Ectodermal cell (in vitro differentiated cells): ENCODE data around the gene NUDT3.

ENCODE experiments used
- H3K27ac ChIP-seq: 2 replicates; pipeline ENCODE4 v1.7.0; 2013; ENCODE audit warnings: mild to moderate bottlenecking, low read depth, low read length; ENCODE audit not compliant: insufficient read depth, poor library complexity, severe bottlenecking
- H3K27me3 ChIP-seq: 2 replicates; pipeline ENCODE4 v1.7.0; 2013; ENCODE audit warnings: mild to moderate bottlenecking, low read length; ENCODE audit not compliant: insufficient read depth, control insufficient read depth, poor library complexity, severe bottlenecking
- H3K36me3 ChIP-seq: one replicate; pipeline ENCODE4 v1.7.0; 2013; ENCODE audit warnings: low read length; ENCODE audit not compliant: control insufficient read depth, insufficient read depth
- H3K4me1 ChIP-seq: one replicate; pipeline ENCODE4 v1.7.0; 2013; ENCODE audit warnings: low read length; ENCODE audit not compliant: control insufficient read depth, insufficient read depth
- H3K4me3 ChIP-seq: 2 replicates; pipeline ENCODE4 v1.7.0; 2013; ENCODE audit warnings: low read depth, low read length, control low read depth; ENCODE audit not compliant: insufficient read depth
- H3K9me3 ChIP-seq: 2 replicates; pipeline ENCODE4 v1.7.0; 2013; ENCODE audit warnings: mild to moderate bottlenecking, low read length, moderate library complexity; ENCODE audit not compliant: control insufficient read depth
- WGBS, 2 experiments: methylation state at CpG; one replicate each; pipeline ENCODE4 v1.1.7; 2013; ENCODE audit warnings: missing lambda C conversion rate in 2 of 2; 5-methylcytosine and 5-hydroxymethylcytosine counted together

Gene NUDT3

DNA sequence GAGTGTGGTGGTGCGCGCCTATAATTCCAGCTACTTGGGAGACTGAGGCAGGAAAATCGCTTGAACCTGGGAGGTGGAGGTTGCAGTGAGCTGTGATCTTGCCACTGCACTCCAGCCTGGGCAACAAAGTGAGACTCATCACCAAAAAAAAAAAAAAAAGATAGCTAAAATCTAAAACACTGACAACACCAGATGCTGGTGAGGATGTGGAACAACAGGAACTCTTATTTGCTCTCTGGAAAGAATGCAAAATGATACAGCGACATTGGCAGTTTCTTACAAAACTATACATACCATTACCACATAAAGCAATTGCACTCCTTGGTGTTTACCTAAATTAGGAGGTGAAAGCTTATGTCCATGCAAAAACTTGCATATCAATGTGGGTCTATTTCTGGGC is 80.2 kb downstream of the NUDT3 start:
- no peaks in the 10 kb centered on the region for H3K9me3 ChIP-seq
- H3K27ac ChIP-seq, result no peak overlapping the region
- H3K4me1 ChIP-seq, result peaks cover 1% of the 10 kb centered on the region
- no peak overlapping the region for H3K4me3 ChIP-seq
- no peaks in the 10 kb centered on the region for H3K36me3 ChIP-seq
- 92 to 94% methylated on average over 4 of the region's 4 CpGs for WGBS, 2 experiments
- no peaks in the 10 kb centered on the region for H3K27me3 ChIP-seq

DNA sequence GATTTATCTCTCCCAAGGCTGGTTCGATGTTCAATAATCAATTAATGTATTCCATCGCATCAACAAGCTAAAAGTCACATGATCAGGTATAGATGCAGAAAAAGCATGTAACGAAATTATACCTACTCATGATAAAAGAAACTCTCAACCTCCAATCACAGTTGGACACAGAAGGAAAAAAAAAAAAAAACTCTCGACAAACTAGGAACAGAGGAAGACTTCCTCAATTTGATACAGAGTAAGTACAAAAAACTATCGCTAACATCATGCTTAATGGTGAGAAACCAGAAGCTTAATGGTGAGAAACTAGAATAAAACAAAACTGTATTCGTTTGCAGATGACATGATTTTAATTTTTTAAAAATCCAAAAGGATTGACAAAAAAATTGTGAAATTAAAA is 81.7 kb downstream of the NUDT3 start:
- Histone ChIP-seq H3K36me3 (no peaks in the 10 kb centered on the region), H3K4me1 (no peaks in the 10 kb centered on the region), H3K27ac (no peak overlapping the region), H3K27me3 (no peaks in the 10 kb centered on the region), H3K4me3 (no peak overlapping the region), H3K9me3 (no peaks in the 10 kb centered on the region)
- 91 to 95% methylated on average over 5 to 6 of the region's 6 CpGs for WGBS, 2 experiments

DNA sequence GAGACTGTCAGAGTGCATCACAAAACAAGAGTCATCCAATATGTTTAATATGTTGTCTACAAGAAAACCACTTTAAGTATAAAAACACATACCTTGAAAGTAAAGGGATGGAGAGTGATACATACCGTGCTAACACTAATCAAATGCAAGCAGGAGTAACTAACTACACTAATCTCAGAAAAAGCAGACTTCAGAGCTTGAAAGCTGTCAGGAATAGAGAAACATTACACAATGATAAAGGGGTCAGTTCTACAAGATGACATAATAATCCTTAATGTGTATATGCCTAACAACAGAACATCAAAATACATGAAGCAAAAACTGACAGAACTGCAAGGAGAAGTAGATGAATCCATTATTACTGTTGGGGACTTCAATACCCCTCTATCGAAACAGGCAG is 84.0 kb downstream of the NUDT3 start:
- WGBS, 2 experiments, result 76 to 87% methylated on average over 1 to 2 of the region's 2 CpGs
- no peaks in the 10 kb centered on the region for H3K4me1 ChIP-seq
- H3K27ac ChIP-seq, result no peak overlapping the region
- H3K9me3 ChIP-seq, result no peaks in the 10 kb centered on the region
- H3K27me3 ChIP-seq, result no peaks in the 10 kb centered on the region
- H3K36me3 ChIP-seq, result no peaks in the 10 kb centered on the region
- no peak overlapping the region for H3K4me3 ChIP-seq

DNA sequence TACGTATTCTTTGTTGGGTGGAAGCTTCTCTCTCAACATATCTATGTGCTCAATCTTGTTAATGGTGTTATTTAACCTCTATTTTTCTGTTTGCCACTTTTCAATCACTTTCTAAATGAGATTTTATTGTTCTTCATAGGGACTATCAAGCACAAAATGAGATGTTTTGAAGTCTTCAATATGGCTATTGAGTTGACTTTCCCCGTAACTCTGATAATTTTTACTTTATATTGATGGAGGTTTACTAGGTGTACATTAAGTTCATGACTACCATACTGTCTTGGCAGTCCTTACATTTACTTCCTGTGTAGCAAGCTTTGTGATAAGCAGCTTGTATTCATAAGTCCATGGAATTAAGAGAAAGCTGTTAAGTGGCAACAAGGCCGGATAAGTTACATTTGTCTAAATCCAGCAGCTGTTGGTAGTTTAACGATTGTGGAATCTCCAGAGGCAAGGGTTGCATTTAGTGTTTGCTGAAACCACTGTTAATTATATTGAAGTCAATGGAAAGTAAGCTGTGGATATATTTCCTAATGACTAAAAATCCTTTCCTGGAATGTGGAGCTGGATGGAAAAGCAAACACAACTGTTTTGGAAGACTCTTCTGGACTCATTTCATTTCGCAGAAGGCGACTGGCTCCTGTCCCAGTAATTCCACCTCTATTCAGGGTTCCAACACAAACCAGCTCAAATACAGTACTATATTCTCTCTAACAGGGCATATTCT is 86.3 kb downstream of the NUDT3 start:
- H3K36me3 ChIP-seq, result no peaks in the 10 kb centered on the region
- H3K9me3 ChIP-seq, result no peaks in the 10 kb centered on the region
- WGBS, 2 experiments, result 96 to 97% methylated on average over 6 of the region's 6 CpGs
- H3K4me1 ChIP-seq, result no peaks in the 10 kb centered on the region
- H3K4me3 ChIP-seq, result no peak overlapping the region
- H3K27ac ChIP-seq, result no peak overlapping the region
- no peaks in the 10 kb centered on the region for H3K27me3 ChIP-seq

DNA sequence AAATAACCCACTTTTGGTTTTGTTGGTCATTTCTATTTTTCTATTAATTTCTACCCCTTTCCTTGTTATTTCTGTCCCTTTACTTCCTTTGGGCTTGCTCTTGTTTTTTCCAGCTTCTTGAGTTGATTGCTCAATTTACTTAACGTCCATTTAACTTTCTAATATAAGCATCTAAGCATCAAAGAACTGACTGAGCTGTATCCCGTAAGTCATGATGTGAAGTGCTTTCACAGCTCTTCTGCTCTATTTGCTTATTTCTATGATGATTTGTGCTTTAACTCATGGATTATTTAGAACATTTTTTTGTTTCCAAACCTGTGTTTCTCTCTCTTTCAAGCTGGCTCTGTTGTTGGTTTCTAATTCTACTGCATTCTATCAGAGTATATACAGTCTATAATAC is 87.0 kb downstream of the NUDT3 start:
- no peak overlapping the region for H3K4me3 ChIP-seq
- H3K9me3 ChIP-seq, result no peaks in the 10 kb centered on the region
- H3K4me1 ChIP-seq, result no peaks in the 10 kb centered on the region
- H3K27me3 ChIP-seq, result no peaks in the 10 kb centered on the region
- no peak overlapping the region for H3K27ac ChIP-seq
- WGBS, 2 experiments, result 91 to 100% methylated on average over 2 of the region's 2 CpGs
- H3K36me3 ChIP-seq, result no peaks in the 10 kb centered on the region

DNA sequence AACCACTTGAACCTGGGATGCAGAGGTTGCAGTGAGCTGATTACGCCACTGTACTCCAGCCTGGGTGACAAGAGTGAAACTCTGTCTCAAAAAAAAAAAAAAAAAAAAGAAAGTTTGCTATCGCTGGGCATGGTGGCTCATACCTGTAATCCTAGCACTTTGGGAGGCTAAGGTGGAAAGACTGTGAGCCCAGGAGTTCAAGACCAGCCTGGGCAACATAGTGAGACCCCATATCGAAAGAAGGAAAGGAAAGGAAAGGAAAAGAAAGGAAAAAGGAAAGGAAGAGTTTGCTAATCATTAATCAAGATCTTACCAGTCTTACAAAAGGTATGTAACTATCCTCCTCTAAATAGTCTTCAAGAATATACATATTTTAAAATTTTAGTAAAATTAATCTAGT is 88.3 kb downstream of the NUDT3 start:
- Histone ChIP-seq H3K4me3 (no peak overlapping the region), H3K9me3 (no peaks in the 10 kb centered on the region), H3K36me3 (no peaks in the 10 kb centered on the region), H3K27me3 (no peaks in the 10 kb centered on the region), H3K27ac (no peak overlapping the region), H3K4me1 (no peaks in the 10 kb centered on the region)
- WGBS, 2 experiments, result 86 to 92% methylated on average over 3 of the region's 3 CpGs

DNA sequence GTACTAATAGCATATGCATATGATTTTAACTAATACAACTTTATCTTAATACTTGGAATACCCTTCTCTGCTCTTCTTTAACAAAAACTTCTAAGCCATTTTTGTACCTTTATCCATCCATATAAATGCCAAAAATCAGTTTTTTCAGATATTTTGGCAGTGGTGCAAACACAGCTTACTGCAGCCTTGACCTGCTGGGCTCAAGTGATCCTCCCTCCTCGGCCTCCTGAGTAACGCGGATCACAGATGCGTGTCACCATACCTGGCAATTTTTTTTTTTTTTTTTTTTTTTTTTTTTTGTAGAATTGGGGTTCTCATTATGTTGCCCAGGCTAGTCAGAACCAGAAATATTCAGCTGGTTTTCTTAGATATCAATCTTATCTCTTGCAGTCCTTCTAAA is 89.5 kb downstream of the NUDT3 start:
- H3K9me3 ChIP-seq, result no peaks in the 10 kb centered on the region
- no peaks in the 10 kb centered on the region for H3K36me3 ChIP-seq
- no peak overlapping the region for H3K27ac ChIP-seq
- H3K4me3 ChIP-seq, result no peak overlapping the region
- H3K4me1 ChIP-seq, result no peaks in the 10 kb centered on the region
- 80 to 96% methylated on average over 1 to 4 of the region's 4 CpGs for WGBS, 2 experiments
- no peaks in the 10 kb centered on the region for H3K27me3 ChIP-seq

DNA sequence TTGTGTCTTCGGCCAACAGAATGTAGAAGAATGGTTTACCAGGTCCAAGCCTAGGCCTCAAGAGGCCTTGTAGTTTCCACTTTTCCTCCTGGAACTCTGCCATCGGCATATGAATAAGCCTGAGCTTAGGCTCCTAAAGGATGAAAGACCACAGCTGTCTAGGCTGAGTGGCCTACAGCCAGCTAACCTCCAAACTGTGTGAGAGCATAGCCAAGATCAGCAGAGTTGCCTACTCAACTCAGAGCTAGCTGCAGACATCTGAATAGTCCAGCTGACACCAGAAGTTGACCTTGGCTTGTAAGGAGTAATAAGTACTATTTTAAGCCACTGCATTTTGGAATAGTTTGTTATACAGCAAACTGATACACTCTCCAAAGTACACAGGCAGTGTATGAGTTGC is 91.1 kb downstream of the NUDT3 start:
- no peak overlapping the region for H3K27ac ChIP-seq
- H3K27me3 ChIP-seq, result no peaks in the 10 kb centered on the region
- no peaks in the 10 kb centered on the region for H3K4me1 ChIP-seq
- no peaks in the 10 kb centered on the region for H3K9me3 ChIP-seq
- no peaks in the 10 kb centered on the region for H3K36me3 ChIP-seq
- H3K4me3 ChIP-seq, result no peak overlapping the region
- WGBS, 2 experiments, result 92 to 94% methylated on average over 2 of the region's 2 CpGs

DNA sequence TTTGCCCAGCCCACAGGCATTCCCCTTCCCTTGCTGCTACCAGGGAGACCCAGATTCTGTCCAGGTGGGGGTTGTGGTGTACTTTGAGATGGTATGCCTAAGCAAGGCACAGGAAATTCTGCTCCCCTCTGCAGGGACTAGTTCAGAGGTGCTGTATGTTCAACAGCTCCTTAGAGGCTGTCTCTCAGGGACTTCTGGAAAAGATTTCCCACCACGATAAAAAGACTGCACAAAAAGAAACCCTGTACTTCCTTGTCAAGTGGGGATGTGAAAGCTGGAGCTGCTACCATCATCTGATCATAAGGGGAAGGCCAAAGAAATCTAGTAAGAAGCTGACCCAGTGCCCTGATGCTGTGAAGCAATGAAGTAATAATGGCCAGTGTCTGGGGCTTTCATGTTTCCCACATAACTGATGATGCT is 92.1 kb downstream of the NUDT3 start:
- H3K27ac ChIP-seq, result no peak overlapping the region
- H3K27me3 ChIP-seq, result no peaks in the 10 kb centered on the region
- H3K4me1 ChIP-seq, result no peaks in the 10 kb centered on the region
- 80 to 100% methylated on average over 1 of the region's 1 CpG for WGBS, 2 experiments
- no peaks in the 10 kb centered on the region for H3K9me3 ChIP-seq
- H3K36me3 ChIP-seq, result no peaks in the 10 kb centered on the region
- H3K4me3 ChIP-seq, result no peak overlapping the region

DNA sequence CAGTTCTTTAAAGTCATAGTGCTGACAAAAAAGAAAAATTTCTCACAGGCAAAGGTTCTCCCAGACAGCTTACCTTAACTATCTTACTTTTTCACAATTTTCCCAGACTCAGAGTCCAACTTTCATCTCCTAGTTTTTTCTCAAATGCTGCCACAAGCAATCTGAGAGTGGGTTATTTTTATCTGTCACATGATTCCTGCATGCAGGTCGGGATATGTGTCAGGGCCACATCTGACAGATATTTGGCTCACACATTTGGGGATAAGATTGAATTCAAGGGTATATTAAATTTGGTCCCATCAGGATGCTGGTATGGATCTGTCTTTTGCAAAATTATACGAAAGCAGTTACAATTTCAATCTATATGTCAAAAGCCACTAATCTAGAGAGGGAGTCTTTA is 93.5 kb downstream of the NUDT3 start:
- no peak overlapping the region for H3K4me3 ChIP-seq
- H3K27ac ChIP-seq, result no peak overlapping the region
- H3K4me1 ChIP-seq, result no peaks in the 10 kb centered on the region
- 89 to 91% methylated on average over 1 of the region's 2 CpGs for WGBS, 2 experiments
- no peaks in the 10 kb centered on the region for H3K9me3 ChIP-seq
- H3K36me3 ChIP-seq, result peaks cover 4% of the 10 kb centered on the region
- H3K27me3 ChIP-seq, result no peaks in the 10 kb centered on the region

DNA sequence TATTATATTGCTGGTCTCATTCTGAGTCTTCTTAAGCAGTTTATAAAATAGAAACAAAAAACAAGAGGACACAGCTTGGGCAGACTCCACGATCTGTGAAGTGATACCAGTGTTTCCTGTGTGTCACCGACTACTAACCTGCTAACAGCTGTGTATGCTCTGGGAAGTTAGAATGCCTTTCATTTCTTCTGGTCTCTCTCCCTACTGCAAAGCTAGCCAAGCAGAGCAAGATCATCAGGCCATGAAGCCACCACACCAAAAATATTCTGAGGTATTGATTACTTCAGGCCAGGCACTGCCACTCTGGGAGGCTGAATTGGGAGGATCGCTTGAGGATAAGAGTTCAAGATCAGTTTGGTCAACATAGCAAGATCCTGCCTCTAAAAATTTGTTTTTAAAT is 96.7 kb downstream of the NUDT3 start:
- 94 to 98% methylated on average over 3 of the region's 3 CpGs for WGBS, 2 experiments
- Histone ChIP-seq H3K4me3 (no peak overlapping the region), H3K27ac (no peak overlapping the region)

More for the DNA sequence above, 96.7 kb downstream of the NUDT3 start:
- H3K27me3 ChIP-seq, result no peaks in the 10 kb centered on the region
- peaks cover 14% of the 10 kb centered on the region for H3K36me3 ChIP-seq
- no peaks in the 10 kb centered on the region for H3K4me1 ChIP-seq
- H3K9me3 ChIP-seq, result no peaks in the 10 kb centered on the region
